ENCODE data around the gene CALML4.

- TF ChIP-seq, protein P1, sequence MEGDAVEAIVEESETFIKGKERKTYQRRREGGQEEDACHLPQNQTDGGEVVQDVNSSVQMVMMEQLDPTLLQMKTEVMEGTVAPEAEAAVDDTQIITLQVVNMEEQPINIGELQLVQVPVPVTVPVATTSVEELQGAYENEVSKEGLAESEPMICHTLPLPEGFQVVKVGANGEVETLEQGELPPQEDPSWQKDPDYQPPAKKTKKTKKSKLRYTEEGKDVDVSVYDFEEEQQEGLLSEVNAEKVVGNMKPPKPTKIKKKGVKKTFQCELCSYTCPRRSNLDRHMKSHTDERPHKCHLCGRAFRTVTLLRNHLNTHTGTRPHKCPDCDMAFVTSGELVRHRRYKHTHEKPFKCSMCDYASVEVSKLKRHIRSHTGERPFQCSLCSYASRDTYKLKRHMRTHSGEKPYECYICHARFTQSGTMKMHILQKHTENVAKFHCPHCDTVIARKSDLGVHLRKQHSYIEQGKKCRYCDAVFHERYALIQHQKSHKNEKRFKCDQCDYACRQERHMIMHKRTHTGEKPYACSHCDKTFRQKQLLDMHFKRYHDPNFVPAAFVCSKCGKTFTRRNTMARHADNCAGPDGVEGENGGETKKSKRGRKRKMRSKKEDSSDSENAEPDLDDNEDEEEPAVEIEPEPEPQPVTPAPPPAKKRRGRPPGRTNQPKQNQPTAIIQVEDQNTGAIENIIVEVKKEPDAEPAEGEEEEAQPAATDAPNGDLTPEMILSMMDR (IDR thresholded peaks at IDR 0.05; ENCODE audit: low read depth, low read length) = no peak
- TF ChIP-seq POLR2A (IDR thresholded peaks at IDR 0.05; ENCODE audit: extremely low read depth, insufficient read length) = no peak
These were observed 59.4 kb downstream of the CALML4 start for GRCh38 chr15:68145706-68146105.
